B cell (primary cell): ENCODE measurements around the gene RCN2. TPM values are rescaled to one million over a fixed set of nuclear protein-coding genes. Genes with fewer than 3 reads are reported as not detected.
A peak's percentile ranks its signal among the peaks of the same experiment; 100 is the strongest.

Source experiments
- ATAC-seq: fragments of 200-7000 bp; cut with Tn5 transposase; one replicate; pipeline ENCODE4 v1.10.0; 2021; ENCODE audit warnings: low read depth, mild to moderate bottlenecking, moderate number of reproducible peaks, moderate library complexity
- CTCF ChIA-PET: fragments of 350-600 bp; sonication (Branson Sonifier 250); formaldehyde crosslinking; loops from one replicate; lab custom pipeline; 2021; ENCODE audit warnings: antibody characterized with exemption, inconsistent platforms; lab: Charles Lee
- POLR2A ChIA-PET: fragments of 350-600 bp; sonication (Branson Sonifier 250); formaldehyde crosslinking; loops from one replicate; lab custom pipeline; 2021; ENCODE audit warnings: antibody characterized with exemption; lab: Charles Lee
- DNase-seq: peaks from one replicate; pipeline ENCODE4 v3.0.0; 2013
- H2AFZ ChIP-seq: 2 replicates; pipeline ENCODE4 v1.6.1; 2012; ENCODE audit warnings: mild to moderate bottlenecking, low read depth, low read length; ENCODE audit not compliant: insufficient read depth, poor library complexity, severe bottlenecking
- H3K27ac ChIP-seq, 2 donors: 1 replicate in 1 of 2; 2 replicates in 1 of 2; pipeline ENCODE4 v1.5.1; 2012 to 2013; ENCODE audit warnings: low read length in 2 of 2, mild to moderate bottlenecking in 2 of 2, moderate library complexity in 1 of 2
- H3K27me3 ChIP-seq, 4 experiments: fragments of 200-600 bp in 1 of 4; sonication (generic) in 1 of 4; replicated peaks in 1 of 4; 1 replicate in 2 of 4; 2 replicates in 2 of 4; pipeline versions ENCODE4 v1.6.1 to v1.7.0; 2013 to 2016; ENCODE audit warnings: low read length in 3 of 4, mild to moderate bottlenecking in 2 of 4, mixed read lengths in 1 of 4, moderate library complexity in 1 of 4; ENCODE audit not compliant: insufficient read depth in 4 of 4, control insufficient read depth in 3 of 4; ENCODE audit errors: control extremely low read depth in 1 of 4
- H3K36me3 ChIP-seq, 2 experiments: replicated peaks in 1 of 2; 1 replicate in 1 of 2; 2 replicates in 1 of 2; pipeline versions ENCODE4 v1.6.1 to v1.7.1; 2013; ENCODE audit warnings: low read length in 1 of 2; ENCODE audit not compliant: insufficient read depth in 2 of 2, control insufficient read depth in 1 of 2; ENCODE audit errors: control extremely low read depth in 1 of 2, extremely low read depth in 1 of 2
- H3K4me1 ChIP-seq, 2 donors: fragments of 200-600 bp in 1 of 2; sonication (generic) in 1 of 2; 1 replicate in 1 of 2; 2 replicates in 1 of 2; pipeline versions ENCODE4 v1.5.1 to v1.6.1; 2013 to 2017; ENCODE audit warnings: low read length in 2 of 2; ENCODE audit not compliant: control insufficient read depth in 2 of 2, insufficient read depth in 2 of 2
- H3K4me2 ChIP-seq: replicated peaks from 2 replicates; pipeline ENCODE3; 2012; ENCODE audit warnings: mild to moderate bottlenecking, low read depth, low read length; ENCODE audit not compliant: poor library complexity, severe bottlenecking
- H3K4me3 ChIP-seq, 5 experiments: fragments of 200-600 bp in 1 of 5; sonication (generic) in 1 of 5; 1 replicate in 3 of 5; 2 replicates in 2 of 5; pipeline versions ENCODE4 v1.5.1 to v1.7.0; 2011 to 2016; ENCODE audit warnings: low read length in 4 of 5, mild to moderate bottlenecking in 4 of 5, low read depth in 2 of 5, control low read depth in 1 of 5, moderate library complexity in 1 of 5; ENCODE audit not compliant: insufficient read depth in 1 of 5; ENCODE audit errors: control extremely low read depth in 1 of 5, extremely low read depth in 1 of 5
- H3K79me2 ChIP-seq: fragments of 200-600 bp; sonication (generic); one replicate; pipeline ENCODE4 v1.6.0; 2016; ENCODE audit warnings: low read length; ENCODE audit not compliant: control insufficient read depth, insufficient read depth
- H3K9ac ChIP-seq: fragments of 200-600 bp; sonication (generic); 2 replicates; pipeline ENCODE4 v1.6.1; 2017; ENCODE audit warnings: mild to moderate bottlenecking, low read length, moderate library complexity
- H3K9me3 ChIP-seq, 3 donors: one replicate each; pipeline versions ENCODE4 v1.6.1 to v1.7.1; 2013; ENCODE audit warnings: low read length in 2 of 3; ENCODE audit not compliant: control insufficient read depth in 2 of 3, insufficient read depth in 1 of 3; ENCODE audit errors: control extremely low read depth in 1 of 3
- H4K20me1 ChIP-seq: 2 replicates; pipeline ENCODE4 v1.6.0; 2012; ENCODE audit warnings: mild to moderate bottlenecking, low read length; ENCODE audit not compliant: insufficient read depth, control insufficient read depth, poor library complexity, severe bottlenecking
- H3K27ac Mint-ChIP-seq: one replicate; pipeline ENCODE4 v1.8.0; 2021; ENCODE audit warnings: mixed read lengths
- H3K27me3 Mint-ChIP-seq: one replicate; pipeline ENCODE4 v1.8.0; 2021; ENCODE audit warnings: mixed read lengths
- H3K4me1 Mint-ChIP-seq: one replicate; pipeline ENCODE4 v1.8.0; 2021; ENCODE audit warnings: mixed read lengths
- H3K4me3 Mint-ChIP-seq: one replicate; pipeline ENCODE4 v1.8.0; 2021; ENCODE audit warnings: mixed read lengths
- H3K9me3 Mint-ChIP-seq: one replicate; pipeline ENCODE4 v1.8.0; 2022; ENCODE audit warnings: mixed read lengths; ENCODE audit not compliant: insufficient read depth
- CTCF ChIP-seq: fragments of 200-600 bp; IDR thresholded peaks from one replicate; pipeline ENCODE4 v1.8.0; 2022; ENCODE audit warnings: antibody characterized with exemption, mild to moderate bottlenecking
- EZH2 ChIP-seq: IDR thresholded peaks from 2 replicates; pipeline ENCODE4 v1.6.1; 2012; ENCODE audit warnings: borderline replicate concordance, low read depth, mild to moderate bottlenecking, moderate library complexity, low read length; ENCODE audit not compliant: insufficient read depth, poor library complexity, severe bottlenecking
- WGBS: methylation state at CpG from one replicate; pipeline ENCODE4 v1.1.5; 2013; ENCODE audit warnings: missing lambda C conversion rate; ENCODE audit not compliant: insufficient coverage; 5-methylcytosine and 5-hydroxymethylcytosine counted together
- intact Hi-C: fragments of 100-400 bp; cut with micrococcal nuclease; formaldehyde crosslinking; loops from one replicate; pipeline ENCODE4 v1.10.0; 2022
- polyA plus RNA-seq: library from polyadenylated mRNA; depleted of rRNA; stranded (reverse); fragments of >200 nt; gene quantifications from 2 replicates; pipeline ENCODE4 v1.2.3, GENCODE V29; 2012
- total RNA-seq, 2 donors: library from RNA; stranded (reverse); fragments of 120-200 nt in 1 of 2; gene quantifications; 1 replicate in 1 of 2; 2 replicates in 1 of 2; pipeline versions ENCODE4 v1.2.3 to v1.2.4, GENCODE V29; 2013 to 2022

The RCN2 gene
- total and polyA plus RNA-seq, 2 donors (not counting 1 experiment from before 2014, with no cell fraction given) = 16.7 to 27.8 TPM

- ATAC-seq = no peak
- peaks cover 41% of the 10 kb centered on the region for H4K20me1 ChIP-seq
- H3K9ac ChIP-seq = peak overlapping the region; percentile 91
Measured at GRCh38 chr15:76996526-76997401, 65.2 kb downstream of the RCN2 start.

More at GRCh38 chr15:76996526-76997401, 65.2 kb downstream of the RCN2 start:
- ChIA-PET POLR2A (no interaction called here), CTCF (interaction anchor here (3.0 kb wide), 1 partner anchor 26 kb away, joined by 11 read pairs; no protein-coding TSS in a partner anchor)
- WGBS = 61% methylated on average over 13 of the region's 14 CpGs
- H3K4me3 ChIP-seq = peak overlapping the region; percentile 11 to 86 (median 79)
- intact Hi-C loops = loop anchor here (5.0 to 10.0 kb wide), 2 partner anchors 76 to 92 kb away; partner anchors contain the start of genes SCAPER and TSPAN3
- no peaks in the 10 kb centered on the region for H3K27me3 ChIP-seq
- H3K4me1 ChIP-seq = peaks cover 49 to 70% of the 10 kb centered on the region in 2 donors
- no peaks in the 10 kb centered on the region for H3K9me3 Mint-ChIP-seq
- peaks cover 74% of the 10 kb centered on the region for H3K79me2 ChIP-seq
- peaks cover 58% of the 10 kb centered on the region for H3K4me1 Mint-ChIP-seq
- H3K4me2 ChIP-seq = peak overlapping the region; percentile 96
- H3K36me3 ChIP-seq = peaks cover 7 to 29% of the 10 kb centered on the region in 2 experiments
- H2AFZ ChIP-seq = no peak overlapping the region
- no peaks in the 10 kb centered on the region for H3K27me3 Mint-ChIP-seq
- TF ChIP-seq EZH2 (no peak), CTCF (no peak)
- no peak for DNase-seq
- peak overlapping the region; percentile 99 for H3K4me3 Mint-ChIP-seq
- no peaks in the 10 kb centered on the region for H3K9me3 ChIP-seq
- no peak overlapping the region for H3K27ac ChIP-seq
- peak overlapping the region; percentile 100 for H3K27ac Mint-ChIP-seq
